Keratinocyte (primary cell): ENCODE results near the gene CFAP410. TPM values are rescaled to one million over a fixed set of nuclear protein-coding genes. Genes with fewer than 3 reads are reported as not detected.

Experiments
- DNase-seq: peaks from one replicate; pipeline ENCODE4 v3.0.0-alpha.2; 2011; ENCODE audit warnings: low read depth, missing footprints, low spot score
- FAIRE-seq: peaks from 2 replicates; lab custom pipeline; 2011; peaks lifted over from hg19 to GRCh38; lab: Jason Lieb, UNC
- H2AFZ ChIP-seq: 2 replicates; pipeline ENCODE4 v1.6.0; 2012; ENCODE audit warnings: low read length, control low read depth, inconsistent platforms; ENCODE audit not compliant: control insufficient read depth
- H3K27ac ChIP-seq: 2 replicates; pipeline ENCODE4 v1.5.1; 2011; ENCODE audit warnings: low read length; ENCODE audit not compliant: control insufficient read depth, insufficient read depth
- H3K27me3 ChIP-seq: 3 replicates; pipeline ENCODE4 v1.6.0; 2011; ENCODE audit warnings: low read length; ENCODE audit not compliant: control insufficient read depth, insufficient read depth; ENCODE audit errors: extremely low read depth
- H3K36me3 ChIP-seq, 2 experiments: 2 replicates in 1 of 2; 3 replicates in 1 of 2; pipeline ENCODE4 v1.5.1; 2011; ENCODE audit warnings: low read length in 2 of 2, mild to moderate bottlenecking in 1 of 2; ENCODE audit not compliant: control insufficient read depth in 2 of 2, insufficient read depth in 2 of 2; ENCODE audit errors: extremely low read depth in 1 of 2
- H3K4me1 ChIP-seq: 3 replicates; pipeline ENCODE4 v1.5.1; 2011; ENCODE audit warnings: low read length; ENCODE audit not compliant: control insufficient read depth, insufficient read depth; ENCODE audit errors: extremely low read depth
- H3K4me2 ChIP-seq: 3 replicates; pipeline ENCODE4 v1.6.0; 2011; ENCODE audit warnings: low read depth, low read length; ENCODE audit not compliant: control insufficient read depth, insufficient read depth; ENCODE audit errors: extremely low read depth
- H3K4me3 ChIP-seq, 3 experiments: fragments of 200-600 bp in 1 of 3; sonication (generic) in 1 of 3; 2 replicates in 2 of 3; 3 replicates in 1 of 3; pipeline ENCODE4 v1.5.1; 2011 to 2016; ENCODE audit warnings: low read length in 3 of 3, mild to moderate bottlenecking in 3 of 3, control low read depth in 2 of 3, inconsistent platforms in 1 of 3, low read depth in 1 of 3, mixed read lengths in 1 of 3, mixed run types in 1 of 3, moderate library complexity in 1 of 3; ENCODE audit not compliant: control insufficient read depth in 2 of 3, insufficient read depth in 2 of 3; ENCODE audit errors: extremely low read depth in 1 of 3
- H3K79me2 ChIP-seq: 2 replicates; pipeline ENCODE4 v1.6.0; 2012; ENCODE audit warnings: low read length; ENCODE audit not compliant: control insufficient read depth, insufficient read depth
- H3K9ac ChIP-seq: 3 replicates; pipeline ENCODE4 v1.6.0; 2011; ENCODE audit warnings: low read length; ENCODE audit not compliant: control insufficient read depth, insufficient read depth; ENCODE audit errors: extremely low read depth
- H3K9me1 ChIP-seq: 3 replicates; pipeline ENCODE4 v1.6.0; 2011; ENCODE audit warnings: low read length; ENCODE audit not compliant: control insufficient read depth, insufficient read depth; ENCODE audit errors: extremely low read depth
- H3K9me3 ChIP-seq: 2 replicates; pipeline ENCODE4 v1.5.1; 2012; ENCODE audit warnings: low read depth, low read length; ENCODE audit not compliant: control insufficient read depth
- H4K20me1 ChIP-seq: 3 replicates; pipeline ENCODE4 v1.6.0; 2011; ENCODE audit warnings: low read length; ENCODE audit not compliant: control insufficient read depth, insufficient read depth; ENCODE audit errors: extremely low read depth
- EZH2 ChIP-seq: IDR thresholded peaks from one replicate; pipeline ENCODE4 v1.6.1; 2012; ENCODE audit warnings: inconsistent platforms, mild to moderate bottlenecking, low read length, moderate library complexity
- dilution Hi-C: fragments of 300-500 bp; cut with MboI; formaldehyde crosslinking; loops from one replicate; pipeline ENCODE4 v1.7.0; 2020; ENCODE audit warnings: low sequenced_read_pairs; ENCODE audit not compliant: extremely low pct_ligation_motif_present
- polyA plus RNA-seq, 5 experiments: library from polyadenylated mRNA; depleted of rRNA in 3 of 5; stranded (reverse) in 3 of 5; stranded (forward) in 1 of 5; unstranded in 1 of 5; fragments of >200 nt; gene quantifications; 1 replicate in 1 of 5; 2 replicates in 3 of 5; 3 replicates in 1 of 5; pipeline versions ENCODE4 v1.2.1 to v1.2.3, GENCODE V29; 2011 to 2012; ENCODE audit warnings: missing spikeins in 2 of 5, low read depth in 1 of 5, low replicate concordance in 1 of 5
- TF ChIP-seq, protein P1 (sequence below), 3 experiments: IDR thresholded peaks in 1 of 3; conservative IDR thresholded peaks in 1 of 3; optimal IDR thresholded peaks in 1 of 3; 2 replicates in 2 of 3; 3 replicates in 1 of 3; pipeline versions ENCODE3 to v1.5.1; 2011; ENCODE audit warnings: low read length in 3 of 3, mild to moderate bottlenecking in 3 of 3, moderate library complexity in 2 of 3, control low read depth in 1 of 3, inconsistent platforms in 1 of 3; ENCODE audit not compliant: insufficient read depth in 2 of 3; ENCODE audit errors: extremely low read depth in 1 of 3

The CFAP410 gene
- polyA plus RNA-seq, 1 donor (not counting 4 experiments of a cell fraction or from before 2014, with no cell fraction given): 2.2 TPM

DNA sequence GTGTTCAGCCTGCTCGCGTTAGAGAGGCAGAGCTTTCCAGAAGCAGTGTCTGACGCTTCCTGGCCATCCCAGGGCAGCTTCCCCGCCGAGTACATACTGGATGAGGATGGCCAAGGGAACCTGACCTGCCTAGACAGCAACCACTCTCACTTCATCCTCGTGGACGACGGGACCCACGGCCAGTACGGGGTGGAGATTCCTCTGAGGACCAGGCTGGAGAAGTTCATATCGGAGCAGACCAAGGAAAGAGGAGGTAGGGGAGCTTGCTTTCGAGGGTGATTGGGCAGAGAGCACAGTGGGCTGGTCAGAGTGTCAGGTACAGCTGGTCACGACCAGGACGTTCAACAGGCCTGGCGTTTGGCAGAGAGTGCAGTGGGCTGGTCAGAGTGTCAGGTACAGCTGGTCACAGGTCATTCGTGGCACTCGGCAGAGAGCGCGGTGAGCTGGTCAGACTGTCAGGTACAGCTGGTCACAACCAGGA is 36.6 kb upstream of the CFAP410 start:
- H3K36me3 ChIP-seq: no peaks in the 10 kb centered on the region
- H3K79me2 ChIP-seq: no peaks in the 10 kb centered on the region
- no peak overlapping the region for H3K4me3 ChIP-seq
- H3K9me3 ChIP-seq: no peaks in the 10 kb centered on the region
- FAIRE-seq (no peak), DNase-seq (no peak)
- H4K20me1 ChIP-seq: no peaks in the 10 kb centered on the region
- H3K9me1 ChIP-seq: no peaks in the 10 kb centered on the region
- H3K27ac ChIP-seq: no peak overlapping the region
- TF ChIP-seq, protein P1, sequence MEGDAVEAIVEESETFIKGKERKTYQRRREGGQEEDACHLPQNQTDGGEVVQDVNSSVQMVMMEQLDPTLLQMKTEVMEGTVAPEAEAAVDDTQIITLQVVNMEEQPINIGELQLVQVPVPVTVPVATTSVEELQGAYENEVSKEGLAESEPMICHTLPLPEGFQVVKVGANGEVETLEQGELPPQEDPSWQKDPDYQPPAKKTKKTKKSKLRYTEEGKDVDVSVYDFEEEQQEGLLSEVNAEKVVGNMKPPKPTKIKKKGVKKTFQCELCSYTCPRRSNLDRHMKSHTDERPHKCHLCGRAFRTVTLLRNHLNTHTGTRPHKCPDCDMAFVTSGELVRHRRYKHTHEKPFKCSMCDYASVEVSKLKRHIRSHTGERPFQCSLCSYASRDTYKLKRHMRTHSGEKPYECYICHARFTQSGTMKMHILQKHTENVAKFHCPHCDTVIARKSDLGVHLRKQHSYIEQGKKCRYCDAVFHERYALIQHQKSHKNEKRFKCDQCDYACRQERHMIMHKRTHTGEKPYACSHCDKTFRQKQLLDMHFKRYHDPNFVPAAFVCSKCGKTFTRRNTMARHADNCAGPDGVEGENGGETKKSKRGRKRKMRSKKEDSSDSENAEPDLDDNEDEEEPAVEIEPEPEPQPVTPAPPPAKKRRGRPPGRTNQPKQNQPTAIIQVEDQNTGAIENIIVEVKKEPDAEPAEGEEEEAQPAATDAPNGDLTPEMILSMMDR (optimal IDR thresholded peaks at IDR 0.05 in 1 of 3, IDR thresholded peaks at IDR 0.05 in 1 of 3, conservative IDR thresholded peaks at IDR 0.05 in 1 of 3; ENCODE audit: extremely low read depth in 1 of 3, insufficient read depth in 2 of 3, low read length in 3 of 3): no peak
- no peak for TF ChIP-seq EZH2
- no peak overlapping the region for H3K9ac ChIP-seq
- H3K27me3 ChIP-seq: peaks cover 5% of the 10 kb centered on the region
- H3K4me1 ChIP-seq: no peaks in the 10 kb centered on the region
- dilution Hi-C loops: no loop called here
- H2AFZ ChIP-seq: no peak overlapping the region
- no peak overlapping the region for H3K4me2 ChIP-seq

DNA sequence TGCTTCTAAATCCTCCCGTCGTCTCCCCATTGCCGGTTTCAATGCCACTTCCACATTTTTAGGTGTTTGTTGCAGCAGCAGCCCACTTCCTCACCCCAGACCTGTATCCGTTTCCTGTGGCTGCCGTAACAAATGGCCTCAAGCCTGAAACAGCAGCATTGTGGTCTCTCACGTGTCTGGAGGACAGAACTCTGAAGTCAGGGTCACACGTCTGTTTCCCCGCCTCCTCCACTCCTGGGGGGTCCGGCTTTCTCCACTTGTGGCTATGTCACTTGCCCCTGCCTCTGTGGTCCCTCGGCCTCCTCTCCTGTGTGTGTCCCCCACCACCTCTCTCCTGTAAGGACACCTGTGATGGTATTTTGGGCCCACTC is 36.1 kb upstream of the CFAP410 start:
- no peaks in the 10 kb centered on the region for H3K4me1 ChIP-seq
- no peak overlapping the region for H3K4me3 ChIP-seq
- no peak overlapping the region for H2AFZ ChIP-seq
- no peaks in the 10 kb centered on the region for H3K9me3 ChIP-seq
- H3K36me3 ChIP-seq: no peaks in the 10 kb centered on the region
- FAIRE-seq (no peak), DNase-seq (no peak)
- H3K27ac ChIP-seq: no peak overlapping the region
- H4K20me1 ChIP-seq: no peaks in the 10 kb centered on the region
- H3K79me2 ChIP-seq: no peaks in the 10 kb centered on the region
- peaks cover 10% of the 10 kb centered on the region for H3K27me3 ChIP-seq
- TF ChIP-seq, protein P1 (optimal IDR thresholded peaks at IDR 0.05 in 1 of 3, IDR thresholded peaks at IDR 0.05 in 1 of 3, conservative IDR thresholded peaks at IDR 0.05 in 1 of 3; ENCODE audit: extremely low read depth in 1 of 3, insufficient read depth in 2 of 3, low read length in 3 of 3): no peak
- TF ChIP-seq EZH2: no peak
- no peak overlapping the region for H3K9ac ChIP-seq
- no peaks in the 10 kb centered on the region for H3K9me1 ChIP-seq
- H3K4me2 ChIP-seq: no peak overlapping the region
- dilution Hi-C loops: no loop called here
